Stomach (tissue), 4 donors: ENCODE data around the gene SHISA6.

Experiments
- EP300 ChIP-seq: sonication (generic); formaldehyde crosslinking; IDR thresholded peaks from one replicate; pipeline ENCODE4 v1.6.1; 2017; ENCODE audit warnings: antibody characterized with exemption
- POLR2A ChIP-seq, 4 donors: fragments of 450-650 bp; IDR thresholded peaks; one replicate each; pipeline ENCODE4 v1.6.1; 2016; ENCODE audit warnings: antibody characterized with exemption in 4 of 4, control low read depth in 2 of 4, mild to moderate bottlenecking in 1 of 4, moderate library complexity in 1 of 4
- POLR2AphosphoS5 ChIP-seq, 3 donors: sonication (generic); formaldehyde crosslinking; IDR thresholded peaks; one replicate each; pipeline ENCODE4 v1.6.1; 2016; ENCODE audit warnings: antibody characterized with exemption in 3 of 3
- TF ChIP-seq, protein P1 (sequence below), 7 experiments: fragments of 450-650 bp in 4 of 7; fragments of 200-600 bp in 3 of 7; sonication (generic) in 3 of 7; IDR thresholded peaks; one replicate each; pipeline ENCODE4 v1.5.1; 2016 to 2019; ENCODE audit warnings: antibody characterized with exemption in 7 of 7, control low read depth in 2 of 7, mild to moderate bottlenecking in 1 of 7

DNA sequence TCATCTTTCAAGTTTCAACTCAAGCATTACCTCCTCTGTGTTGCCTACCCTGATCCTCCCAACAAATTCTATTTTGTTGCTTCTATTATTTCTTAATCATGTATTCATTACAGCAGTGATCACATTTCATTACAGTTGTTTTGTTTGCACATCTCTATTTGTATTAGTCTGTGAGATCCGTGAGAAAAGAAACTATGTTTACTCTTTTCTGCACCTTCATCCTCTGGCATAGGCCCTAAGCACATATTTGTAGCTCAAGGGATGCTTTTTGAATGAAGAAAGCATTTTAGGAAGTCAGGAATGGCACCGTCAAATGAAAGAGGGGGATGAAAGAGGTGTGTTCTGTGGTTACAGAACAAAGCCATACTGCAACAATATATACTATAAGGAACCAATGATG is 110.5 kb downstream of the SHISA6 start:
- TF ChIP-seq POLR2AphosphoS5 (IDR thresholded peaks at IDR 0.05) (no peak), POLR2A (IDR thresholded peaks at IDR 0.05) (no peak), EP300 (no peak)
- TF ChIP-seq, protein P1, sequence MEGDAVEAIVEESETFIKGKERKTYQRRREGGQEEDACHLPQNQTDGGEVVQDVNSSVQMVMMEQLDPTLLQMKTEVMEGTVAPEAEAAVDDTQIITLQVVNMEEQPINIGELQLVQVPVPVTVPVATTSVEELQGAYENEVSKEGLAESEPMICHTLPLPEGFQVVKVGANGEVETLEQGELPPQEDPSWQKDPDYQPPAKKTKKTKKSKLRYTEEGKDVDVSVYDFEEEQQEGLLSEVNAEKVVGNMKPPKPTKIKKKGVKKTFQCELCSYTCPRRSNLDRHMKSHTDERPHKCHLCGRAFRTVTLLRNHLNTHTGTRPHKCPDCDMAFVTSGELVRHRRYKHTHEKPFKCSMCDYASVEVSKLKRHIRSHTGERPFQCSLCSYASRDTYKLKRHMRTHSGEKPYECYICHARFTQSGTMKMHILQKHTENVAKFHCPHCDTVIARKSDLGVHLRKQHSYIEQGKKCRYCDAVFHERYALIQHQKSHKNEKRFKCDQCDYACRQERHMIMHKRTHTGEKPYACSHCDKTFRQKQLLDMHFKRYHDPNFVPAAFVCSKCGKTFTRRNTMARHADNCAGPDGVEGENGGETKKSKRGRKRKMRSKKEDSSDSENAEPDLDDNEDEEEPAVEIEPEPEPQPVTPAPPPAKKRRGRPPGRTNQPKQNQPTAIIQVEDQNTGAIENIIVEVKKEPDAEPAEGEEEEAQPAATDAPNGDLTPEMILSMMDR (IDR thresholded peaks at IDR 0.05), result no peak
